ENCODE measurements around the gene MXD3. TPM values are rescaled to one million over a fixed set of nuclear protein-coding genes. Genes with fewer than 3 reads are reported as not detected.

MXD3 gene
- polyA plus RNA-seq, 3 donors: 21.5 to 61.9 (median 25.5) TPM

DNA sequence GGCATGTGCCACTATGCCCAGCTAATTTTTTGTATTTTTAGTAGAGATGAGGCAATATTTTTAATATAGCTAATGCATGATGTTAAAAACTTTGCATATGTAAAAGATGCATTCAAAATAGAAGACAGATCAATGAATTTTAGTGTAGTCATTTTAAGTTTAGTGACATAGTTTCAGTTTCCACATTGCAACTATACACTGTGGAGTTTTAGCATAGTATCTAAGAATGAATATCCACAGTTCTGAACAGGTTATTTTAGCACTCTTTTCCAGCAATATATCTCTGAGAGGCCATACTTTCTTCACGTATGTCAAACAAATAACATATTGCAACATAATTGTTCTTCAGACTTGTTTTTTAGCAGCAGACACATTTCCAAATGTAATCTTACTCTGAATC, 47.5 kb downstream of the MXD3 start:
- Histone ChIP-seq H3K4me2 (replicated peaks; ENCODE audit: extremely low read depth, low read length, poor library complexity, severe bottlenecking) (no peak overlapping the region), H3K36me3 (replicated peaks in 1 of 2; ENCODE audit: control insufficient read depth in 1 of 2, insufficient read depth in 2 of 2, low read length in 2 of 2) (peaks cover 84 to 99% of the 10 kb centered on the region in 2 donors), H4K20me1 (ENCODE audit: insufficient read depth, low read length) (peaks cover 12% of the 10 kb centered on the region), H3K9ac (ENCODE audit: insufficient read depth, low read length, poor library complexity, severe bottlenecking) (no peak overlapping the region), H3K27me3 (ENCODE audit: control insufficient read depth in 2 of 2, insufficient read depth in 2 of 2, low read length in 2 of 2) (no peaks in the 10 kb centered on the region), H2AFZ (ENCODE audit: insufficient read depth, low read depth, low read length, poor library complexity, severe bottlenecking) (no peak overlapping the region), H3K4me3 (replicated peaks in 1 of 3; ENCODE audit: low read depth in 2 of 3, low read length in 3 of 3) (no peak overlapping the region), H3K4me1 (ENCODE audit: control insufficient read depth in 1 of 2, insufficient read depth in 2 of 2, low read length in 2 of 2) (no peaks in the 10 kb centered on the region), H3K9me3 (replicated peaks in 1 of 2; ENCODE audit: control insufficient read depth in 1 of 2, insufficient read depth in 1 of 2, low read length in 2 of 2) (no peaks in the 10 kb centered on the region), H3K27ac (ENCODE audit: low read depth in 1 of 2, low read length in 2 of 2) (no peak overlapping the region), H3K79me2 (ENCODE audit: insufficient read depth, low read length) (no peaks in the 10 kb centered on the region)
- H3K27me3 Mint-ChIP-seq (ENCODE audit: low read depth in 3 of 3): no peaks in the 10 kb centered on the region
- 83% methylated on average over 1 of the region's 1 CpG for WGBS (ENCODE audit: insufficient coverage)
- H3K4me3 Mint-ChIP-seq: no peak overlapping the region
- TF ChIP-seq, protein P1, sequence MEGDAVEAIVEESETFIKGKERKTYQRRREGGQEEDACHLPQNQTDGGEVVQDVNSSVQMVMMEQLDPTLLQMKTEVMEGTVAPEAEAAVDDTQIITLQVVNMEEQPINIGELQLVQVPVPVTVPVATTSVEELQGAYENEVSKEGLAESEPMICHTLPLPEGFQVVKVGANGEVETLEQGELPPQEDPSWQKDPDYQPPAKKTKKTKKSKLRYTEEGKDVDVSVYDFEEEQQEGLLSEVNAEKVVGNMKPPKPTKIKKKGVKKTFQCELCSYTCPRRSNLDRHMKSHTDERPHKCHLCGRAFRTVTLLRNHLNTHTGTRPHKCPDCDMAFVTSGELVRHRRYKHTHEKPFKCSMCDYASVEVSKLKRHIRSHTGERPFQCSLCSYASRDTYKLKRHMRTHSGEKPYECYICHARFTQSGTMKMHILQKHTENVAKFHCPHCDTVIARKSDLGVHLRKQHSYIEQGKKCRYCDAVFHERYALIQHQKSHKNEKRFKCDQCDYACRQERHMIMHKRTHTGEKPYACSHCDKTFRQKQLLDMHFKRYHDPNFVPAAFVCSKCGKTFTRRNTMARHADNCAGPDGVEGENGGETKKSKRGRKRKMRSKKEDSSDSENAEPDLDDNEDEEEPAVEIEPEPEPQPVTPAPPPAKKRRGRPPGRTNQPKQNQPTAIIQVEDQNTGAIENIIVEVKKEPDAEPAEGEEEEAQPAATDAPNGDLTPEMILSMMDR (IDR thresholded peaks at IDR 0.05): no peak
- no peak overlapping the region for H3K27ac Mint-ChIP-seq
- H3K36me3 Mint-ChIP-seq: peaks cover 73 to 88% of the 10 kb centered on the region in 2 donors
- no peaks in the 10 kb centered on the region for H3K9me3 Mint-ChIP-seq
- intact Hi-C loops (cut with micrococcal nuclease): no loop called here
- DNase-seq: no peak
- no peaks in the 10 kb centered on the region for H3K4me1 Mint-ChIP-seq

GRCh38 chr5:177261510-177261909, 50.2 kb downstream of the MXD3 start:
- WGBS (ENCODE audit: insufficient coverage): 100% methylated on average over 1 of the region's 1 CpG
- Histone ChIP-seq H3K4me2 (replicated peaks; ENCODE audit: extremely low read depth, low read length, poor library complexity, severe bottlenecking) (no peak overlapping the region), H3K9me3 (replicated peaks in 1 of 2; ENCODE audit: control insufficient read depth in 1 of 2, insufficient read depth in 1 of 2, low read length in 2 of 2) (no peaks in the 10 kb centered on the region), H3K79me2 (ENCODE audit: insufficient read depth, low read length) (no peaks in the 10 kb centered on the region), H3K27ac (ENCODE audit: low read depth in 1 of 2, low read length in 2 of 2) (no peak overlapping the region), H2AFZ (ENCODE audit: insufficient read depth, low read depth, low read length, poor library complexity, severe bottlenecking) (no peak overlapping the region), H3K9ac (ENCODE audit: insufficient read depth, low read length, poor library complexity, severe bottlenecking) (no peak overlapping the region), H3K36me3 (replicated peaks in 1 of 2; ENCODE audit: control insufficient read depth in 1 of 2, insufficient read depth in 2 of 2, low read length in 2 of 2) (peaks cover 84 to 97% of the 10 kb centered on the region in 2 donors), H4K20me1 (ENCODE audit: insufficient read depth, low read length) (peaks cover 17% of the 10 kb centered on the region), H3K4me3 (replicated peaks in 1 of 3; ENCODE audit: low read depth in 2 of 3, low read length in 3 of 3) (no peak overlapping the region), H3K27me3 (ENCODE audit: control insufficient read depth in 2 of 2, insufficient read depth in 2 of 2, low read length in 2 of 2) (no peaks in the 10 kb centered on the region), H3K4me1 (ENCODE audit: control insufficient read depth in 1 of 2, insufficient read depth in 2 of 2, low read length in 2 of 2) (no peaks in the 10 kb centered on the region)
- DNase-seq: no peak
- peaks cover 76 to 91% of the 10 kb centered on the region in 2 donors for H3K36me3 Mint-ChIP-seq
- no peaks in the 10 kb centered on the region for H3K9me3 Mint-ChIP-seq
- no peaks in the 10 kb centered on the region for H3K27me3 Mint-ChIP-seq (ENCODE audit: low read depth in 3 of 3)
- H3K4me3 Mint-ChIP-seq: no peak overlapping the region
- TF ChIP-seq, protein P1 (IDR thresholded peaks at IDR 0.05): no peak
- H3K4me1 Mint-ChIP-seq: no peaks in the 10 kb centered on the region
- H3K27ac Mint-ChIP-seq: no peak overlapping the region
- intact Hi-C loops (cut with micrococcal nuclease): no loop called here

Data from CD14-positive monocyte (primary cell).